Stomach (tissue), 9 donors: Measurements from ENCODE around the gene ZNF385C. TPM values are rescaled to one million over a fixed set of nuclear protein-coding genes. Genes with fewer than 3 reads are reported as not detected.
A peak's percentile ranks its signal among the peaks of the same experiment; 100 is the strongest.
"Not testable (repeated sequence)": the region's sequence is repeated elsewhere in the genome, so short reads cannot be mapped to it uniquely, and the experiment has no call there.

Source experiments
- DNase-seq, 2 donors: peaks; one replicate each; pipeline versions ENCODE4 v3.0.0 to v3.0.0-alpha.2; 2013 to 2019
- H3K27ac ChIP-seq, 5 donors: fragments of 200-600 bp in 4 of 5; sonication (generic) in 4 of 5; one replicate each; pipeline ENCODE4 v1.5.1; 2013 to 2019; ENCODE audit warnings: mild to moderate bottlenecking in 1 of 5, moderate library complexity in 1 of 5
- H3K27me3 ChIP-seq, 3 donors: fragments of 200-600 bp; sonication (generic); one replicate each; pipeline ENCODE4 v1.5.1; 2017 to 2019; ENCODE audit warnings: mixed run types in 1 of 3
- H3K36me3 ChIP-seq, 4 donors: fragments of 200-600 bp; sonication (generic); 1 replicate in 3 of 4; 2 replicates in 1 of 4; pipeline ENCODE4 v1.5.1; 2016 to 2019
- H3K4me1 ChIP-seq, 4 donors: fragments of 200-600 bp; sonication (generic); one replicate each; pipeline ENCODE4 v1.5.1; 2016 to 2019
- H3K4me3 ChIP-seq, 4 donors: fragments of 200-600 bp; sonication (generic) in 3 of 4; one replicate each; pipeline ENCODE4 v1.5.1; 2016 to 2019; ENCODE audit warnings: mild to moderate bottlenecking in 1 of 4
- H3K9me3 ChIP-seq, 4 donors: fragments of 200-600 bp; sonication (generic); one replicate each; pipeline ENCODE4 v1.5.1; 2016 to 2019
- CTCF ChIP-seq, 7 experiments: fragments of 450-650 bp in 4 of 7; fragments of 200-600 bp in 3 of 7; sonication (generic) in 3 of 7; IDR thresholded peaks; one replicate each; pipeline ENCODE4 v1.5.1; 2016 to 2019; ENCODE audit warnings: antibody characterized with exemption in 7 of 7, control low read depth in 2 of 7, mild to moderate bottlenecking in 1 of 7
- EP300 ChIP-seq: sonication (generic); formaldehyde crosslinking; IDR thresholded peaks from one replicate; pipeline ENCODE4 v1.6.1; 2017; ENCODE audit warnings: antibody characterized with exemption
- POLR2A ChIP-seq, 4 donors: fragments of 450-650 bp; IDR thresholded peaks; one replicate each; pipeline ENCODE4 v1.6.1; 2016; ENCODE audit warnings: antibody characterized with exemption in 4 of 4, control low read depth in 2 of 4, mild to moderate bottlenecking in 1 of 4, moderate library complexity in 1 of 4
- POLR2AphosphoS5 ChIP-seq, 3 donors: sonication (generic); formaldehyde crosslinking; IDR thresholded peaks; one replicate each; pipeline ENCODE4 v1.6.1; 2016; ENCODE audit warnings: antibody characterized with exemption in 3 of 3
- WGBS, 5 donors: extraction: QIAGEN DNeasy Blood & Tissue Kit in 3 of 5; methylation state at CpG; one replicate each; pipeline versions ENCODE4 v1.1.5 to v1.1.7; 2013 to 2018; 5-methylcytosine and 5-hydroxymethylcytosine counted together
- intact Hi-C: fragments of 100-400 bp; cut with DNase I; formaldehyde crosslinking; loops from one replicate; pipeline ENCODE4 v1.15.1; 2023; ENCODE audit warnings: low total_unique reads
- polyA plus RNA-seq, 3 donors: library from polyadenylated mRNA; stranded (reverse); fragments of 200-250 nt; gene quantifications; one replicate each; pipeline ENCODE4 v1.2.3, GENCODE V29; 2013
- total RNA-seq, 5 donors: library from RNA; depleted of rRNA; stranded (reverse); fragments of >200 nt; gene quantifications; one replicate each; pipeline versions ENCODE4 v1.1.0 to v1.2.3, GENCODE V29; 2014 to 2016
- donor health status: healthy with polysubstance abuse.
- donor health status: Bipolar disorder and iron deficiency.
- donor health status: healthy.

The ZNF385C gene
- total and polyA plus RNA-seq, 8 donors, result 0.31 to 1.4 (median 0.70) TPM; not detected in 4

GRCh38 chr17:42023524-42024349 is 74.5 kb downstream of the ZNF385C start:
- H3K4me1 ChIP-seq, result peaks cover 32 to 56% (median 39%) of the 10 kb centered on the region in 4 donors
- H3K27ac ChIP-seq, result peak overlapping the region; percentile 41 to 82 (median 75)
- TF ChIP-seq CTCF (IDR thresholded peaks at IDR 0.05), result no peak
- intact Hi-C loops, result loop anchor here (5.0 kb wide), 1 partner anchor 89 kb away; the partner anchor contains the start of gene DHX58
- no peak for DNase-seq
- peaks cover 23 to 31% (median 29%) of the 10 kb centered on the region in 4 donors for H3K36me3 ChIP-seq
- no peak overlapping the region for H3K4me3 ChIP-seq
- H3K9me3 ChIP-seq, result no peaks in the 10 kb centered on the region
- WGBS, 5 donors, result 71 to 82% (median 73%) methylated on average over 15 of the region's 15 CpGs
- H3K27me3 ChIP-seq, result peaks cover 0 to 11% (median 0%) of the 10 kb centered on the region in 3 donors

- Histone ChIP-seq H3K27ac (peak overlapping the region in 3 of 5 donors; percentile 90 to 91 (median 91)), H3K36me3 (peaks cover 23 to 31% (median 29%) of the 10 kb centered on the region in 4 donors), H3K4me3 (peak overlapping the region; percentile 74 to 97 (median 82)), H3K4me1 (peaks cover 45 to 69% (median 55%) of the 10 kb centered on the region in 4 donors)
- WGBS, 5 donors, result 58 to 82% (median 74%) methylated on average over 8 of the region's 8 CpGs
- not testable (repeated sequence) for H3K9me3 ChIP-seq, DNase-seq, H3K27me3 ChIP-seq
- intact Hi-C loops, result loop anchor here (5.0 kb wide), 1 partner anchor 91 kb away; the partner anchor contains the start of gene DHX58
Observed at GRCh38 chr17:42020845-42021244, 77.4 kb downstream of the ZNF385C start.

- Histone ChIP-seq H3K9me3 (no peaks in the 10 kb centered on the region), H3K27me3 (no peaks in the 10 kb centered on the region), H3K4me3 (peak within 1 kb of the TSS; percentile 74 to 97 (median 82)), H3K36me3 (peaks cover 23 to 31% (median 29%) of the 10 kb centered on the region in 4 donors), H3K27ac (peak within 1 kb of the TSS; percentile 81 to 91 (median 90)), H3K4me1 (peaks cover 48 to 70% (median 59%) of the 10 kb centered on the region in 4 donors)
- intact Hi-C loops, result loop anchor here (5.0 kb wide), 1 partner anchor 93 kb away; the partner anchor contains the start of gene DHX58
- TF ChIP-seq POLR2A (IDR thresholded peaks at IDR 0.05) (no peak), EP300 (no peak), CTCF (IDR thresholded peaks at IDR 0.05) (peak in 5 of 7 experiments; percentile 93 to 97 (median 94)), POLR2AphosphoS5 (IDR thresholded peaks at IDR 0.05) (peak; percentile 64 to 86 (median 68))
- WGBS, 5 donors, result 6 to 17% (median 7%) methylated on average over 15 to 49 of the region's 49 CpGs
- peak; percentile 95 to 97 for DNase-seq
Observed at GRCh38 chr17:42019509-42020404, 78.5 kb downstream of the ZNF385C start, which contains the start of gene NKIRAS2. TSS of gene NKIRAS2 (plus strand) at chr17:42020090. CDS start at chr17:42021578, 1,488 bp downstream.

- WGBS, 5 donors, result 89 to 97% (median 93%) methylated on average over 4 of the region's 4 CpGs
Observed at GRCh38 chr17:42018988-42019387, 79.3 kb downstream of the ZNF385C start.

More at GRCh38 chr17:42018988-42019387, 79.3 kb downstream of the ZNF385C start:
- Histone ChIP-seq H3K27ac (no peak overlapping the region), H3K9me3 (no peaks in the 10 kb centered on the region), H3K4me1 (peaks cover 46 to 70% (median 59%) of the 10 kb centered on the region in 4 donors), H3K27me3 (no peaks in the 10 kb centered on the region), H3K4me3 (no peak overlapping the region), H3K36me3 (peaks cover 20 to 25% (median 25%) of the 10 kb centered on the region in 4 donors)
- no peak for TF ChIP-seq POLR2A (IDR thresholded peaks at IDR 0.05)
- no peak for TF ChIP-seq EP300
- TF ChIP-seq POLR2AphosphoS5 (IDR thresholded peaks at IDR 0.05), result no peak
- DNase-seq, result no peak
- intact Hi-C loops, result no loop called here
